Right lobe of liver (tissue), 4 donors: ENCODE results near the gene KLK4.

ENCODE experiments used
- POLR2A ChIP-seq: fragments of 450-650 bp; IDR thresholded peaks from one replicate; pipeline ENCODE4 v1.6.1; 2017; ENCODE audit warnings: antibody characterized with exemption, mild to moderate bottlenecking
- TF ChIP-seq, protein P1 (sequence below), 4 donors: fragments of 200-600 bp in 3 of 4; fragments of 450-650 bp in 1 of 4; IDR thresholded peaks; one replicate each; pipeline versions ENCODE4 v1.5.1 to v1.8.0; 2016 to 2022; ENCODE audit warnings: antibody characterized with exemption in 4 of 4, mild to moderate bottlenecking in 2 of 4
- donor health status: DM: no; HTN: no; CAD: no.
- donor health status: DM: no; HTN: no; CAD: no.
- donor health status: DM: no; HTN: yes; CAD: no.

- TF ChIP-seq POLR2A = no peak
- TF ChIP-seq, protein P1, sequence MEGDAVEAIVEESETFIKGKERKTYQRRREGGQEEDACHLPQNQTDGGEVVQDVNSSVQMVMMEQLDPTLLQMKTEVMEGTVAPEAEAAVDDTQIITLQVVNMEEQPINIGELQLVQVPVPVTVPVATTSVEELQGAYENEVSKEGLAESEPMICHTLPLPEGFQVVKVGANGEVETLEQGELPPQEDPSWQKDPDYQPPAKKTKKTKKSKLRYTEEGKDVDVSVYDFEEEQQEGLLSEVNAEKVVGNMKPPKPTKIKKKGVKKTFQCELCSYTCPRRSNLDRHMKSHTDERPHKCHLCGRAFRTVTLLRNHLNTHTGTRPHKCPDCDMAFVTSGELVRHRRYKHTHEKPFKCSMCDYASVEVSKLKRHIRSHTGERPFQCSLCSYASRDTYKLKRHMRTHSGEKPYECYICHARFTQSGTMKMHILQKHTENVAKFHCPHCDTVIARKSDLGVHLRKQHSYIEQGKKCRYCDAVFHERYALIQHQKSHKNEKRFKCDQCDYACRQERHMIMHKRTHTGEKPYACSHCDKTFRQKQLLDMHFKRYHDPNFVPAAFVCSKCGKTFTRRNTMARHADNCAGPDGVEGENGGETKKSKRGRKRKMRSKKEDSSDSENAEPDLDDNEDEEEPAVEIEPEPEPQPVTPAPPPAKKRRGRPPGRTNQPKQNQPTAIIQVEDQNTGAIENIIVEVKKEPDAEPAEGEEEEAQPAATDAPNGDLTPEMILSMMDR (IDR thresholded peaks at IDR 0.05) = no peak
These were observed 13.4 kb upstream of the KLK4 start for GRCh38 chr19:50924586-50924985.
